HG03521 (cell line): ENCODE measurements around the gene DLG3.
"Not testable (repeated sequence)": the region's sequence is repeated elsewhere in the genome, so short reads cannot be mapped to it uniquely, and the experiment has no call there.

ENCODE experiments used
- ATAC-seq: cut with Tn5 transposase; IDR thresholded peaks from one replicate; pipeline ENCODE4 v1.9.1; 2021; ENCODE audit warnings: mild to moderate bottlenecking, moderate library complexity; ENCODE audit not compliant: unreplicated experiment

DLG3 gene

GRCh38 chrX:70509078-70509477 lies 64.4 kb downstream of the DLG3 start:
- ATAC-seq, result no peak

GRCh38 chrX:70515270-70515669 lies 70.6 kb downstream of the DLG3 start:
- not testable (repeated sequence) for ATAC-seq

- ATAC-seq, result not testable (repeated sequence)
These were observed 71.1 kb downstream of the DLG3 start for GRCh38 chrX:70515692-70516091.

GRCh38 chrX:70525733-70526132 lies 81.1 kb downstream of the DLG3 start:
- no peak for ATAC-seq

- ATAC-seq, result no peak
These were observed 82.4 kb downstream of the DLG3 start for GRCh38 chrX:70527053-70527452.

GRCh38 chrX:70527610-70528345 lies 83.1 kb downstream of the DLG3 start:
- no peak for ATAC-seq

GRCh38 chrX:70535198-70535597 lies 90.6 kb downstream of the DLG3 start:
- no peak for ATAC-seq

- no peak for ATAC-seq
These were observed 104.8 kb downstream of the DLG3 start for GRCh38 chrX:70549429-70549828.

- ATAC-seq, result no peak
These were observed 107.6 kb downstream of the DLG3 start for GRCh38 chrX:70552130-70552704.

- no peak for ATAC-seq
These were observed 108.9 kb downstream of the DLG3 start for GRCh38 chrX:70553516-70553915.

- ATAC-seq, result no peak
These were observed 109.4 kb downstream of the DLG3 start for GRCh38 chrX:70554081-70554480.

GRCh38 chrX:70554523-70554922 lies 109.9 kb downstream of the DLG3 start:
- no peak for ATAC-seq

GRCh38 chrX:70554948-70555347 lies 110.3 kb downstream of the DLG3 start:
- ATAC-seq, result no peak
